ENCODE results near the gene GBP7. TPM values are rescaled to one million over a fixed set of nuclear protein-coding genes. Genes with fewer than 3 reads are reported as not detected.

GBP7 gene
- total RNA-seq, 2 experiments from 2014 or later = not detected

GRCh38 chr1:89203166-89203565, 27.4 kb upstream of the GBP7 start:
- CTCF ChIA-PET (ENCODE audit: unreplicated experiment) = no interaction called here
- intact Hi-C loops (cut with micrococcal nuclease; ENCODE audit: unreplicated experiment) = no loop called here
- POLR2A ChIA-PET = no interaction called here

GRCh38 chr1:89201106-89201794, 25.4 kb upstream of the GBP7 start:
- H3K79me2 ChIP-seq (ENCODE audit: insufficient read depth, low read depth, low read length) = no peaks in the 10 kb centered on the region
- H2AFZ ChIP-seq (ENCODE audit: low read length) = no peak overlapping the region
- no peak overlapping the region for H3K27ac ChIP-seq (ENCODE audit: low read depth, low read length, poor library complexity, severe bottlenecking)
- no peaks in the 10 kb centered on the region for H3K9me2 ChIP-seq (ENCODE audit: insufficient read depth, low read length)
- H4K20me1 ChIP-seq (ENCODE audit: insufficient read depth, low read length) = no peaks in the 10 kb centered on the region
- ChIA-PET POLR2A (no interaction called here), CTCF (ENCODE audit: unreplicated experiment) (no interaction called here)
- no peak for DNase-seq (ENCODE audit: low spot score)
- H3K4me1 ChIP-seq (ENCODE audit: insufficient read depth, low read length, poor library complexity, severe bottlenecking) = no peaks in the 10 kb centered on the region
- H3K4me2 ChIP-seq (ENCODE audit: low read length) = no peak overlapping the region
- H3K4me3 ChIP-seq (ENCODE audit: low read depth, low read length, poor library complexity, severe bottlenecking) = no peak overlapping the region
- TF ChIP-seq EZH2phosphoT487 (IDR thresholded peaks at IDR 0.05; ENCODE audit: borderline replicate concordance, low read depth, low read length) (no peak), CTCF (conservative IDR thresholded peaks at IDR 0.05; ENCODE audit: low read length) (no peak)
- no peaks in the 10 kb centered on the region for H3K36me3 ChIP-seq (ENCODE audit: insufficient read depth, low read length)
- intact Hi-C loops (cut with micrococcal nuclease; ENCODE audit: unreplicated experiment) = no loop called here
- H3K9me3 ChIP-seq (ENCODE audit: low read length) = no peaks in the 10 kb centered on the region
- no TSS peak for BruUV-seq (replicated peaks)

More at GRCh38 chr1:89203166-89203565, 27.4 kb upstream of the GBP7 start:
- H3K79me2 ChIP-seq (ENCODE audit: insufficient read depth, low read depth, low read length) = no peaks in the 10 kb centered on the region
- H3K9me3 ChIP-seq (ENCODE audit: low read length) = no peaks in the 10 kb centered on the region
- no peaks in the 10 kb centered on the region for H3K9me2 ChIP-seq (ENCODE audit: insufficient read depth, low read length)
- no peaks in the 10 kb centered on the region for H3K36me3 ChIP-seq (ENCODE audit: insufficient read depth, low read length)
- DNase-seq (ENCODE audit: low spot score) = no peak
- TF ChIP-seq CTCF (conservative IDR thresholded peaks at IDR 0.05; ENCODE audit: low read length) (no peak), EZH2phosphoT487 (IDR thresholded peaks at IDR 0.05; ENCODE audit: borderline replicate concordance, low read depth, low read length) (no peak)
- BruUV-seq (replicated peaks) = no TSS peak
- no peak overlapping the region for H2AFZ ChIP-seq (ENCODE audit: low read length)
- H3K4me2 ChIP-seq (ENCODE audit: low read length) = no peak overlapping the region
- H3K4me1 ChIP-seq (ENCODE audit: insufficient read depth, low read length, poor library complexity, severe bottlenecking) = no peaks in the 10 kb centered on the region
- H4K20me1 ChIP-seq (ENCODE audit: insufficient read depth, low read length) = no peaks in the 10 kb centered on the region
- H3K4me3 ChIP-seq (ENCODE audit: low read depth, low read length, poor library complexity, severe bottlenecking) = no peak overlapping the region
- no peak overlapping the region for H3K27ac ChIP-seq (ENCODE audit: low read depth, low read length, poor library complexity, severe bottlenecking)

- Histone ChIP-seq H3K9me3 (ENCODE audit: low read length) (no peaks in the 10 kb centered on the region), H3K79me2 (ENCODE audit: insufficient read depth, low read depth, low read length) (no peaks in the 10 kb centered on the region), H3K27ac (ENCODE audit: low read depth, low read length, poor library complexity, severe bottlenecking) (no peak overlapping the region), H3K9me2 (ENCODE audit: insufficient read depth, low read length) (no peaks in the 10 kb centered on the region), H3K4me3 (ENCODE audit: low read depth, low read length, poor library complexity, severe bottlenecking) (no peak overlapping the region), H3K4me1 (ENCODE audit: insufficient read depth, low read length, poor library complexity, severe bottlenecking) (no peaks in the 10 kb centered on the region), H4K20me1 (ENCODE audit: insufficient read depth, low read length) (no peaks in the 10 kb centered on the region), H3K4me2 (ENCODE audit: low read length) (no peak overlapping the region), H3K36me3 (ENCODE audit: insufficient read depth, low read length) (no peaks in the 10 kb centered on the region), H2AFZ (ENCODE audit: low read length) (no peak overlapping the region)
- no peak for DNase-seq (ENCODE audit: low spot score)
- POLR2A ChIA-PET = no interaction called here
- no TSS peak for BruUV-seq (replicated peaks)
- intact Hi-C loops (cut with micrococcal nuclease; ENCODE audit: unreplicated experiment) = no loop called here
- CTCF ChIA-PET (ENCODE audit: unreplicated experiment) = no interaction called here
- TF ChIP-seq CTCF (conservative IDR thresholded peaks at IDR 0.05; ENCODE audit: low read length) (no peak), EZH2phosphoT487 (IDR thresholded peaks at IDR 0.05; ENCODE audit: borderline replicate concordance, low read depth, low read length) (no peak)
Observed at GRCh38 chr1:89200663-89201062, 24.9 kb upstream of the GBP7 start.

All from OCI-LY7 (cell line).